ENCODE results near the gene IMP4.
"Not testable (repeated sequence)": the region's sequence is repeated elsewhere in the genome, so short reads cannot be mapped to it uniquely, and the experiment has no call there.

Gene IMP4

GRCh38 chr2:130327703-130328527, 14.8 kb upstream of the IMP4 start:
- Mint-ChIP-seq H3K27me3 (peaks cover 68 to 69% of the 10 kb centered on the region in 2 donors), H3K27ac (no peak overlapping the region), H3K9me3 (no peaks in the 10 kb centered on the region), H3K36me3 (ENCODE audit: insufficient read depth) (no peaks in the 10 kb centered on the region), H3K4me3 (no peak overlapping the region), H3K4me1 (ENCODE audit: low read depth in 2 of 2) (peaks cover 3 to 6% of the 10 kb centered on the region in 2 donors)
- no peak for ATAC-seq (replicated peaks)
- no peak for DNase-seq

DNA sequence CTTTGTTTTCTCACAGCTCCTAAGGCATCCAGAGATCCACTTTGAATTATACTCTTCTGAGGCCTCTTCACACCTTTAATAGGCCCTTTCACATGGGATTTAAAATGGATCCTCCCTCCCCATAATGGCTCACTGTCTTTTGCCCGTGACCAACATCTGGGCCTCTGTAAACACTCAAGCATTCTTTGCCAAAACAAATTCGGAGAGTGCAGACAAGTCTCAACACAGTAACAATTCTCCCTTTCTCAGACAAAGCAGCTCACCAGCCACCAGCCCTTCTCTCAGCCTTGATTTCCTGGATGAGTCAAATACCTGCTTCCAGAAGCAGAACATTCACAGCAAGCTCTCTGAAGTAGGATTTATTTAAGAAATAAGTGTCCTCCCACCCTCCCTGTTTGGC, 14.0 kb upstream of the IMP4 start:
- peaks cover 62% of the 10 kb centered on the region in 2 donors for H3K27me3 Mint-ChIP-seq
- no peak for ATAC-seq (replicated peaks)

GRCh38 chr2:130332271-130333073, 10.2 kb upstream of the IMP4 start:
- no peaks in the 10 kb centered on the region for H3K9me3 Mint-ChIP-seq
- H3K27me3 Mint-ChIP-seq = peaks cover 34 to 39% of the 10 kb centered on the region in 2 donors
- ATAC-seq (replicated peaks) (peak; percentile 93), DNase-seq (peak; percentile 63 to 75 (median 68))
- peak overlapping the region; percentile 38 to 46 for H3K4me3 Mint-ChIP-seq
- peak overlapping the region in 1 of 2 donors; percentile 36 for H3K27ac Mint-ChIP-seq
- peaks cover 10% of the 10 kb centered on the region for H3K36me3 Mint-ChIP-seq (ENCODE audit: insufficient read depth)
- peaks cover 3 to 6% of the 10 kb centered on the region in 2 donors for H3K4me1 Mint-ChIP-seq (ENCODE audit: low read depth in 2 of 2)

More for the DNA sequence above, 14.0 kb upstream of the IMP4 start:
- peaks cover 3 to 6% of the 10 kb centered on the region in 2 donors for H3K4me1 Mint-ChIP-seq (ENCODE audit: low read depth in 2 of 2)
- no peak for DNase-seq
- H3K36me3 Mint-ChIP-seq (ENCODE audit: insufficient read depth) = peaks cover 3% of the 10 kb centered on the region
- no peaks in the 10 kb centered on the region for H3K9me3 Mint-ChIP-seq
- H3K27ac Mint-ChIP-seq = no peak overlapping the region
- H3K4me3 Mint-ChIP-seq = no peak overlapping the region

GRCh38 chr2:130333253-130333652, 9.4 kb upstream of the IMP4 start:
- ATAC-seq (replicated peaks); DNase-seq; H3K9me3 Mint-ChIP-seq; H3K4me1 Mint-ChIP-seq (ENCODE audit: low read depth in 2 of 2): not testable (repeated sequence)
- peak overlapping the region in 1 of 2 donors; percentile 36 for H3K27ac Mint-ChIP-seq
- H3K36me3 Mint-ChIP-seq (ENCODE audit: insufficient read depth) = peaks cover 14% of the 10 kb centered on the region
- peak overlapping the region in 1 of 2 donors; percentile 46 for H3K4me3 Mint-ChIP-seq
- peaks cover 27 to 33% of the 10 kb centered on the region in 2 donors for H3K27me3 Mint-ChIP-seq

DNA sequence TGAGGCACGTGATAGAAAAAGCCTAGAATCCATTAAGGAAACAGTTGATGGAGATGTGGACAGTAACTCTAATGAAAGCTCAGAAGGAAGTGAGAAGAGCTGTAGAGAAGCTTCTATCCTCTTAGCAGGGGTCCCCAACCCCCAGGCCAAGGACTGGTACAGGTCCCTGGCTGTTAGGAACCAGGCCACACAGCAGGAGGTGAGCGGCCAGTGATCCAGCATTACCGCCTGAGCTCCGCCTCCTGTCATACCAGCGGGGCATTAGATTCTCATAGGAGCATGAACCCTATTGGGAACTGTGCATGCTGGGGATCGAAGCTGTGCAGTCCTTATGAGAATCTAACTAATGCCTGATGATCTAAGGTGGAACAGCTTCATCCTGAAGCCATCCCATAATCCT, 8.7 kb upstream of the IMP4 start:
- H3K27ac Mint-ChIP-seq = no peak overlapping the region
- peaks cover 3 to 6% of the 10 kb centered on the region in 2 donors for H3K4me1 Mint-ChIP-seq (ENCODE audit: low read depth in 2 of 2)
- H3K9me3 Mint-ChIP-seq = no peaks in the 10 kb centered on the region
- H3K27me3 Mint-ChIP-seq = peaks cover 19 to 26% of the 10 kb centered on the region in 2 donors
- ATAC-seq (replicated peaks) = no peak
- no peak for DNase-seq
- no peak overlapping the region for H3K4me3 Mint-ChIP-seq
- peaks cover 14% of the 10 kb centered on the region for H3K36me3 Mint-ChIP-seq (ENCODE audit: insufficient read depth)

- Mint-ChIP-seq H3K27ac (no peak overlapping the region), H3K36me3 (ENCODE audit: insufficient read depth) (peaks cover 17% of the 10 kb centered on the region), H3K4me3 (no peak overlapping the region), H3K27me3 (peaks cover 19 to 20% of the 10 kb centered on the region in 2 donors), H3K9me3 (no peaks in the 10 kb centered on the region), H3K4me1 (ENCODE audit: low read depth in 2 of 2) (peaks cover 5 to 9% of the 10 kb centered on the region in 2 donors)
- no peak for ATAC-seq (replicated peaks)
- DNase-seq = no peak
Observed at GRCh38 chr2:130335226-130335625, 7.5 kb upstream of the IMP4 start.

GRCh38 chr2:130336150-130336876, 6.4 kb upstream of the IMP4 start:
- ATAC-seq (replicated peaks) (no peak), DNase-seq (no peak)
- Mint-ChIP-seq H3K36me3 (ENCODE audit: insufficient read depth) (peaks cover 19% of the 10 kb centered on the region), H3K27ac (peak overlapping the region in 1 of 2 donors; percentile 91), H3K4me1 (ENCODE audit: low read depth in 2 of 2) (peaks cover 12 to 16% of the 10 kb centered on the region in 2 donors), H3K9me3 (no peaks in the 10 kb centered on the region), H3K27me3 (peaks cover 9 to 13% of the 10 kb centered on the region in 2 donors), H3K4me3 (no peak overlapping the region)

DNA sequence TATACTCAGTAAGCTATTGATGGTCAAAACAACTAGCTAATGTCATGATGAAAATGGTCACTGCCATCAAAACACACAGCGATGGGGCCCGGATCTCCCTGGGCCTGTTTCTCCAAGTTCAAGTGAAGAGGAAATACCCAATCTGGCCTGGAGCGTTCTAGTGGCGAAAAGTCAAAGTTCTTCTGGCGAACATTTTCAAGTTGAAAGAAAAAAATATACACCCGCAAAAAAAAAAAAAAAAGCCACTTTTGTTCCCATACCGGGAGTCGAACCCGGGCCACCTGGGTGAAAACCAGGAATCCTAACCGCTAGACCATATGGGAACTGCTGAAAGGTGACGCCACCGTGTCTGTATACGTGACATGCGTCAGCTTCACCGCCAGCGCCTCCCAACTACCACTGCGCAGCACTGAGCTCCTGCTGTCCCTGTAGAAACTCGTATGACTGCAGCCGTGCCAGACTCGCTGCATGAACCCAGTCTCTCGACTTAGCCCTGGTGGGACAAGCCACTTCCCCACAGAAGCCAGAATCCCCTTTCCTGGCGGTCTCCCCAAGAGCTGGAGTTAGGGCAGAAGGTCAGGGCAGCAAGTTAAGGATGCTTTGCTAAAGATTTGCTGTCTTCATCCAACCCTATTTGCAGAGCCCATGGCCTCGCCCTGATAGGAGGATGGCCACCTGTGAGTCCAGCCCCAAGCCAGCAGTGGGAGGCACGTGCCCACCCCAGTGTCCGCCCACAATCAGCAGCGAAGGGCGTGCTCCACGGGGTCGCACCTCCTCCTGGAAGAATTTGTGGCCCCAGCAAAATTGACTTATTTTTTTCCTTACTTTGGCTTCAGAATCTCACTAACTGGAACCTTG, 5.6 kb upstream of the IMP4 start:
- ATAC-seq (replicated peaks) = no peak
- peaks cover 24% of the 10 kb centered on the region for H3K36me3 Mint-ChIP-seq (ENCODE audit: insufficient read depth)

DNA sequence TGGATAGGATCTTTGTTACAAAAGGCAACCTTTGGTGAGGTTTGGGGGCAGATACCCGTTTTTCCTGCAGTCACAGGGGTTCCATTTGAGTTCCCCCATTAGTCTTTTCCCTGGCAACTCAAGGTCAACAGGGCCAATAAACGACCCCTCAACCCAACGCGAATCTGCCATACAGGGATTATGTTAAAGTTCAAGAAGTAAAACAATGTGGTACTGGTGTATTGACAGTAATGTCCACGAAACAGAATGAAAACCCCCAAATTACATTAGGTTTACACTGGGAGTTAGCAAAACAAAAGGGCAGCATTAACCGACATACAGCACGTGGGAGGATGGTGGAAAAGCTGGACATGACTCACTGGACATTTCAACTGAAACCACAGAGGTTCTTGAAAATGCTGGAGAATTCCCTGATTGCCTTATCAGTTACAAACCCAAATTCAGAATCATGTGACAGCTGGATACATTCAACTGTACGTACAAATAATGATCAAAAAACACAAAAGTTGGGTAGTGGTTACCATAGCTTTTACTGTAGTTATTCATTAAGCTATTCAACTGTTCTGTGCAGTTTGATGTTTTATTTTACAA, 4.9 kb upstream of the IMP4 start:
- Mint-ChIP-seq H3K4me1 (ENCODE audit: low read depth in 2 of 2) (peaks cover 17 to 19% of the 10 kb centered on the region in 2 donors), H3K27ac (peak overlapping the region in 1 of 2 donors; percentile 91), H3K4me3 (no peak overlapping the region), H3K36me3 (ENCODE audit: insufficient read depth) (peaks cover 31% of the 10 kb centered on the region), H3K9me3 (no peaks in the 10 kb centered on the region), H3K27me3 (no peaks in the 10 kb centered on the region)
- ATAC-seq (replicated peaks) = no peak
- DNase-seq = no peak

More for the DNA sequence above, 5.6 kb upstream of the IMP4 start:
- Mint-ChIP-seq H3K4me3 (peak overlapping the region in 1 of 2 donors; percentile 70), H3K27me3 (peaks cover 4 to 6% of the 10 kb centered on the region in 2 donors), H3K27ac (peak overlapping the region; percentile 79 to 91), H3K4me1 (ENCODE audit: low read depth in 2 of 2) (peaks cover 17 to 22% of the 10 kb centered on the region in 2 donors), H3K9me3 (no peaks in the 10 kb centered on the region)
- DNase-seq = peak in 2 of 3 experiments; percentile 35 to 36

- H3K27me3 Mint-ChIP-seq = no peaks in the 10 kb centered on the region
- H3K4me1 Mint-ChIP-seq (ENCODE audit: low read depth in 2 of 2) = peaks cover 16 to 24% of the 10 kb centered on the region in 2 donors
- H3K27ac Mint-ChIP-seq = no peak overlapping the region
- no peak overlapping the region for H3K4me3 Mint-ChIP-seq
- H3K36me3 Mint-ChIP-seq (ENCODE audit: insufficient read depth) = peaks cover 32% of the 10 kb centered on the region
- no peak for DNase-seq
- no peak for ATAC-seq (replicated peaks)
- no peaks in the 10 kb centered on the region for H3K9me3 Mint-ChIP-seq
Observed at GRCh38 chr2:130338793-130339345, 3.8 kb upstream of the IMP4 start.

DNA sequence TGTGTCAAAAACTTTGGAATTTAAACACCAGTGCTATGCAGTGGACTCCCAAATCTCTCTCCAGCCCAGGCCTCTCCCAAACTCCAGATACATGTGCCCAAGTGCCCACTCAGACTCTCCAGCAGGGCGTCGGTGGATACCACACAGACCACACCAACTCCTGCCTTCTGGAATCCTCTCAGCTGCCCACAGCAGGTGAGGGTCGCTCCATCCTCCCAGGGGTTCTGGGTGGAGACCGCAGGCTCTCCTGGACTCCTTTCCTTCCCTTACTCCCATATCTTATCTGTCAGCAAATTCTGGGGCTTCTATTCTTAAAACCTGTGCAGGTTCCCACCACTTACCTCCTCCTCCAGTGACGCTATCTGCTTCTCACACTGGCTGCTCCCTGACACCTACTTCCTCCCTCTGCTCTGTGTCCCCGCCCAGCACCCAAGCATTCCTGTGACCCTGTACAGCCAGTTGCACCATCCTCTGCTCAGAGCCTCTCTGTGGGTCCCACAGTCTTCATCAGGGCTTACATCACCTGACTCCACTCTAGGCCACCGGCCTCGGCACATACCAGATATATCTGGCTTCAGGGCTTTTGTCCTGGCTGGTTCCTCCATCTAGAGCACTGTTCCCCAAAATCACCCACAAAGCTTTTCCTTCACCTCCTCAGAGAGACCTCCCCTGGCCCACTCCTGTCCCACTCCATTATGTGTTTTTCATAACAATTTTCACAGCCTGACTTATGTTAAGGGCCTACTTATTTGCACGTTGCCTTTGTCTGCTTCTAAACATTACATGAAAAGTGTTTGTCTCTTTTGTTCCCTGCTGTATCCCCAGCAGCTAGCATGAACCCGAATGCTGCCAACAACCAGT, 2.6 kb upstream of the IMP4 start:
- Mint-ChIP-seq H3K36me3 (ENCODE audit: insufficient read depth) (peaks cover 32% of the 10 kb centered on the region), H3K27me3 (no peaks in the 10 kb centered on the region), H3K4me3 (no peak overlapping the region), H3K27ac (peak overlapping the region; percentile 39 to 59), H3K4me1 (ENCODE audit: low read depth in 2 of 2) (peaks cover 16 to 24% of the 10 kb centered on the region in 2 donors), H3K9me3 (no peaks in the 10 kb centered on the region)
- DNase-seq (no peak), ATAC-seq (replicated peaks) (no peak)

Measured in effector memory CD8-positive, alpha-beta T cell (primary cell).